ENCODE measurements around the gene HOXD8.

GRCh38 chr2:176085861-176086771 is 43.4 kb upstream of the HOXD8 start:
- TF ChIP-seq CTCF (IDR thresholded peaks at IDR 0.05 in 2 of 3, conservative IDR thresholded peaks at IDR 0.05 in 1 of 3; ENCODE audit: control insufficient read depth in 2 of 3, extremely low read depth in 1 of 3, insufficient read depth in 1 of 3, low read depth in 3 of 3, low read length in 3 of 3) (peak in 2 of 3 experiments; percentile 40 to 57; a peak in 4 of 6 replicates), LARP7 (IDR thresholded peaks at IDR 0.05) (no peak), RFX5 (IDR thresholded peaks at IDR 0.05; ENCODE audit: low read depth, low read length) (no peak), ASH2L (IDR thresholded peaks at IDR 0.05; ENCODE audit: borderline replicate concordance, low read depth) (no peak), RCOR1 (conservative IDR thresholded peaks at IDR 0.05; ENCODE audit: low read depth, low read length) (no peak), HDAC6 (IDR thresholded peaks at IDR 0.05; ENCODE audit: unreplicated experiment) (no peak), CBX5 (IDR thresholded peaks at IDR 0.05; ENCODE audit: low read depth) (no peak), TAF1 (IDR thresholded peaks at IDR 0.05; ENCODE audit: borderline replicate concordance, low read depth, low read length) (no peak), TCF7 (IDR thresholded peaks at IDR 0.05; ENCODE audit: borderline replicate concordance) (no peak), BCL11A (IDR thresholded peaks at IDR 0.05; ENCODE audit: low read depth, low read length) (no peak)
